Ishikawa (cell line): ENCODE data around the gene STPG4.
A peak's percentile ranks its signal among the peaks of the same experiment; 100 is the strongest.

Experiments
- CEBPB ChIP-seq: IDR thresholded peaks from 2 replicates; pipeline ENCODE4 v1.6.1; 2012
- CREB1 ChIP-seq: IDR thresholded peaks from 2 replicates; pipeline ENCODE4 v1.6.1; 2012; ENCODE audit warnings: low read depth
- EGR1 ChIP-seq: IDR thresholded peaks from 2 replicates; pipeline ENCODE4 v1.6.1; 2012
- EP300 ChIP-seq: IDR thresholded peaks from 2 replicates; pipeline ENCODE4 v1.6.1; 2012; ENCODE audit warnings: borderline replicate concordance
- FOXM1 ChIP-seq: IDR thresholded peaks from 2 replicates; pipeline ENCODE4 v1.6.1; 2012; ENCODE audit warnings: low read depth, borderline replicate concordance
- NFIC ChIP-seq: IDR thresholded peaks from 2 replicates; pipeline ENCODE4 v1.6.1; 2012
- RAD21 ChIP-seq: IDR thresholded peaks from 2 replicates; pipeline ENCODE4 v1.6.1; 2012; ENCODE audit warnings: low read depth
- TAF1 ChIP-seq: IDR thresholded peaks from 2 replicates; pipeline ENCODE4 v1.6.1; 2012; ENCODE audit warnings: low read depth, mild to moderate bottlenecking
- TCF12 ChIP-seq: IDR thresholded peaks from 2 replicates; pipeline ENCODE4 v1.6.1; 2012; ENCODE audit warnings: low read depth
- TEAD4 ChIP-seq: IDR thresholded peaks from 2 replicates; pipeline ENCODE4 v1.6.1; 2012
- YY1 ChIP-seq: IDR thresholded peaks from 2 replicates; pipeline ENCODE4 v1.6.1; 2012; ENCODE audit warnings: low read depth
- ZBTB7A ChIP-seq: IDR thresholded peaks from 2 replicates; pipeline ENCODE4 v1.6.1; 2012; ENCODE audit warnings: low read depth
- TF ChIP-seq, protein P1 (sequence below): IDR thresholded peaks from 2 replicates; pipeline ENCODE4 v1.6.1; 2012; ENCODE audit warnings: low read depth, mild to moderate bottlenecking
- TF ChIP-seq, protein P2 (sequence below): IDR thresholded peaks from 2 replicates; pipeline ENCODE4 v1.6.1; 2012
- TF ChIP-seq, protein P3 (sequence below): IDR thresholded peaks from 2 replicates; pipeline ENCODE4 v1.6.1; 2012

STPG4 gene

DNA sequence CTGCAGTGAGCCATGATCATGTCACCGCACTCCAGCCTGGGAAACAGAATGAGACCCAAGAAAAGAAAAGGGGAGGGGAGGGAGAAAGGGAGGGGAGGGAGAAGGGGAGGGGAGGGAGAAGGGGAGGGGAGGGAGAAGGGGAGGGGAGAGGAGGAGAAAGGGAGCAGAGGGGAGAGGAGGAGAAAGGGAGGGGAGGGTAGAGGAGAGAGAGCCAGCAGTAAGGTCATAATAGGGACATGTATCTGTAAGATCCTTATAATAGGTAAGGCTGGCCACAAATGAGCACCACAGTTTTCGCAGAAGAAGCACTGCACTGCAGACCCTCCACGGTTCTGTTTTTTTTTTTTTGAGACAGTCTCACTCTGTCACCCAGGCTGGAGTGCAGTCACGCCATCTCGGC, 62.6 kb downstream of the STPG4 start:
- TF ChIP-seq RAD21, result no peak
- no peak for TF ChIP-seq TCF12
- no peak for TF ChIP-seq YY1
- TF ChIP-seq NFIC, result no peak
- no peak for TF ChIP-seq ZBTB7A

DNA sequence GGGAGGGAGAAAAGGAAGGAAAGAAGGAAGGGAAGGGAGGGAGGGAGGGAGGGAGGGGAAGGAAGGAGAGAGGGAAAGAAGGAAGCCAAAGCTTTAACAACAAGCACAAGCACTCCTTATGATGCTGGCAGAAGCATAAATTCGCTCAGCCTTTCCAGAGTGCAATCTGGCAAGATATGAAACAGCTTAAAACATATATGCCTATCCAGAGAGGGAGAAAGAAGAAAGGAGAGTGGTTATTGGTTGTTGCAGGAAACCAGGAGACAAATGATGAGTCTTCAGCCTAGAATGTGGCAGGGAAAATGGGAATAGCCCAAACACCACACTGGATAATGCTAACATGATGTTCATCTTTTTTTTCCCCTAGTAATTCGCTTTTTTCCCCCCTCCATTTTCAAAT, 64.0 kb downstream of the STPG4 start:
- TF ChIP-seq, protein P1, sequence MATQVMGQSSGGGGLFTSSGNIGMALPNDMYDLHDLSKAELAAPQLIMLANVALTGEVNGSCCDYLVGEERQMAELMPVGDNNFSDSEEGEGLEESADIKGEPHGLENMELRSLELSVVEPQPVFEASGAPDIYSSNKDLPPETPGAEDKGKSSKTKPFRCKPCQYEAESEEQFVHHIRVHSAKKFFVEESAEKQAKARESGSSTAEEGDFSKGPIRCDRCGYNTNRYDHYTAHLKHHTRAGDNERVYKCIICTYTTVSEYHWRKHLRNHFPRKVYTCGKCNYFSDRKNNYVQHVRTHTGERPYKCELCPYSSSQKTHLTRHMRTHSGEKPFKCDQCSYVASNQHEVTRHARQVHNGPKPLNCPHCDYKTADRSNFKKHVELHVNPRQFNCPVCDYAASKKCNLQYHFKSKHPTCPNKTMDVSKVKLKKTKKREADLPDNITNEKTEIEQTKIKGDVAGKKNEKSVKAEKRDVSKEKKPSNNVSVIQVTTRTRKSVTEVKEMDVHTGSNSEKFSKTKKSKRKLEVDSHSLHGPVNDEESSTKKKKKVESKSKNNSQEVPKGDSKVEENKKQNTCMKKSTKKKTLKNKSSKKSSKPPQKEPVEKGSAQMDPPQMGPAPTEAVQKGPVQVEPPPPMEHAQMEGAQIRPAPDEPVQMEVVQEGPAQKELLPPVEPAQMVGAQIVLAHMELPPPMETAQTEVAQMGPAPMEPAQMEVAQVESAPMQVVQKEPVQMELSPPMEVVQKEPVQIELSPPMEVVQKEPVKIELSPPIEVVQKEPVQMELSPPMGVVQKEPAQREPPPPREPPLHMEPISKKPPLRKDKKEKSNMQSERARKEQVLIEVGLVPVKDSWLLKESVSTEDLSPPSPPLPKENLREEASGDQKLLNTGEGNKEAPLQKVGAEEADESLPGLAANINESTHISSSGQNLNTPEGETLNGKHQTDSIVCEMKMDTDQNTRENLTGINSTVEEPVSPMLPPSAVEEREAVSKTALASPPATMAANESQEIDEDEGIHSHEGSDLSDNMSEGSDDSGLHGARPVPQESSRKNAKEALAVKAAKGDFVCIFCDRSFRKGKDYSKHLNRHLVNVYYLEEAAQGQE, result no peak
- TF ChIP-seq EP300 (no peak), EGR1 (no peak), YY1 (no peak), CREB1 (no peak), TCF12 (no peak), ZBTB7A (no peak), TAF1 (no peak), RAD21 (no peak), NFIC (no peak), FOXM1 (no peak), TEAD4 (no peak), CEBPB (no peak)
- TF ChIP-seq, protein P2, sequence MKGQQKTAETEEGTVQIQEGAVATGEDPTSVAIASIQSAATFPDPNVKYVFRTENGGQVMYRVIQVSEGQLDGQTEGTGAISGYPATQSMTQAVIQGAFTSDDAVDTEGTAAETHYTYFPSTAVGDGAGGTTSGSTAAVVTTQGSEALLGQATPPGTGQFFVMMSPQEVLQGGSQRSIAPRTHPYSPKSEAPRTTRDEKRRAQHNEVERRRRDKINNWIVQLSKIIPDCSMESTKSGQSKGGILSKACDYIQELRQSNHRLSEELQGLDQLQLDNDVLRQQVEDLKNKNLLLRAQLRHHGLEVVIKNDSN, result no peak
- TF ChIP-seq, protein P3, sequence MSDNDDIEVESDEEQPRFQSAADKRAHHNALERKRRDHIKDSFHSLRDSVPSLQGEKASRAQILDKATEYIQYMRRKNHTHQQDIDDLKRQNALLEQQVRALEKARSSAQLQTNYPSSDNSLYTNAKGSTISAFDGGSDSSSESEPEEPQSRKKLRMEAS, result no peak

DNA sequence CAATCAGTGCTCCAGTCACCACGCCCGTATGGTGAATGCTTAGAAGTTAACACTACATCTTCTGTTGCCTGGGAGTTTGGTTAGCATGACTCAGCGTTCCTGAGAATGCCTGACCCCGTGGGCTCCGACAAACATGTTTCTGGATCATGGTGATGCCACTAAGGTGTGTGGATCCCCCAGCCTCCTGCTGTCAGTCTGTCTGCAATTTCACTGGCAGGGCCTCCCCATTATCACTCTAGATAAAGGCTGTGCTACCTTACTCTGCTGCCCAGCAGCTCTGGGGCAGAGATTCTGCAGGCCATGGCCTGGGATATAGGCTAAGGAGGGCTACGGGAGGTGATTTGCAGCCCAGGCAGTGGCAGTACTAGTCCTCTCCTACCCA, 66.0 kb downstream of the STPG4 start:
- TF ChIP-seq EP300 (no peak), EGR1 (no peak), CEBPB (no peak), NFIC (no peak), CREB1 (no peak), FOXM1 (no peak), TEAD4 (no peak), RAD21 (no peak), TAF1 (no peak), TCF12 (no peak), YY1 (no peak), ZBTB7A (no peak)
- TF ChIP-seq, protein P3, result no peak
- TF ChIP-seq, protein P2, result no peak
- TF ChIP-seq, protein P1, result no peak

DNA sequence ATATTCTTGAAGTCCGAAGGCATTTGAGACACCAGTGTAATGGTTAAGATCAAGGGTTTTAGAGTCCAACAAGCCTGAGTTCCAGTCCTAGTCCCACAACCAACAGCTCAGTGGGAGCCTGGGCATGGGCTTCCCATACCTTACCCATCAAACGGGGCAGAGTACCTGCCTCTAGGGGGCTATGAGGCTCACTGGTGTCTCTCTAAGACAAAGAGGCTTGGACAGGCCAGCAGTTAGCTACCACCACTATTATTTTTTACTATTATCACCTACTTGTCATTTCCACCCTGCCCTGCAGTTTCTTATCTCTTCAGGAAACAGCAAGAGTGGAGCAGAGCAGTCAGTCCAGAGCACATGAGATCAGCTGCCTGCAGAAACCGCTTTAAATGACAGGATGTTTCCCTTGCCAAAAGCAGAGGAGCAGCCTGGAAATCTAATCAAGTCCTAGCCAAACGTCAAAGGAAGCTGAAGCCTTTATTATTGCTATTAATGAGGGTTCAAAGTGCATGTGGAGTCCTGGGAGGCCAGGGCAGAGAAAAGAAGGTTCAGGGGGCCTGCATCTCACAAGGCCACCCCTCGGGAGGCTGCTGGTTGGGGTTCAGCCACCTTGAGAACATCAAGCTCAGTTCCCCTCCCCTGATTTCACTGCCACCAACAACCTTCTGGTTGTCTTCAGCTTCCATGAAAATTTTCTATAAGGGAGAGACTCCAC, 66.6 kb downstream of the STPG4 start:
- no peak for TF ChIP-seq NFIC
- TF ChIP-seq RAD21, result peak; percentile 24; the same call in 1 of the 2 replicates

DNA sequence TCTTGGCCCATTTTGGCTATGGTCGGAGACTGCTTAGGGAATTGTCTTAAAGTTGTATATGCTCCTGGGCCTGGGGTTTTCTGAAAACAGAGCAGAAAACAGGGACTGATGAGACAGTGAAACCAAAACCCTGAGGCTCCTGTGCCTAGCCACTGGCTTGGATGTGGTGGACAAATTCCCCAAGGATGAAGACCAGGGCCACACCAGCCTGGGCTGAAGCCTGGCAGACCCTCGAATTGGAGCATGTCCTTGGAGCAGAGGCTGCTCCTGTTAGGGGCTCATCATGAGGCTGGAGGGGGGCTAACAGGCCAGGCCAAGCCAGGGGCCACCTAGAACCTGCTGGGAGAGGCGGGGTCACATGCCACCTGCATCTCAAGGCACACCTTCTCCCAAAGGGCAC, 68.1 kb downstream of the STPG4 start:
- TF ChIP-seq, protein P1, result no peak
- TF ChIP-seq TCF12 (no peak), ZBTB7A (no peak), TEAD4 (no peak), YY1 (no peak), EGR1 (no peak)
